Tibial nerve (tissue), 3 donors: Measurements from ENCODE around the gene FNTB.

Experiments used
- POLR2A ChIP-seq, 2 donors: fragments of 450-650 bp; IDR thresholded peaks; one replicate each; pipeline ENCODE4 v1.6.1; 2017; ENCODE audit warnings: antibody characterized with exemption in 2 of 2, mild to moderate bottlenecking in 2 of 2, moderate library complexity in 2 of 2
- TF ChIP-seq, protein P1 (sequence below), 5 experiments: fragments of 200-600 bp in 3 of 5; fragments of 450-650 bp in 2 of 5; sonication (generic) in 3 of 5; IDR thresholded peaks; one replicate each; pipeline ENCODE4 v1.5.1; 2016 to 2019; ENCODE audit warnings: antibody characterized with exemption in 5 of 5, mild to moderate bottlenecking in 3 of 5, moderate library complexity in 2 of 5

DNA sequence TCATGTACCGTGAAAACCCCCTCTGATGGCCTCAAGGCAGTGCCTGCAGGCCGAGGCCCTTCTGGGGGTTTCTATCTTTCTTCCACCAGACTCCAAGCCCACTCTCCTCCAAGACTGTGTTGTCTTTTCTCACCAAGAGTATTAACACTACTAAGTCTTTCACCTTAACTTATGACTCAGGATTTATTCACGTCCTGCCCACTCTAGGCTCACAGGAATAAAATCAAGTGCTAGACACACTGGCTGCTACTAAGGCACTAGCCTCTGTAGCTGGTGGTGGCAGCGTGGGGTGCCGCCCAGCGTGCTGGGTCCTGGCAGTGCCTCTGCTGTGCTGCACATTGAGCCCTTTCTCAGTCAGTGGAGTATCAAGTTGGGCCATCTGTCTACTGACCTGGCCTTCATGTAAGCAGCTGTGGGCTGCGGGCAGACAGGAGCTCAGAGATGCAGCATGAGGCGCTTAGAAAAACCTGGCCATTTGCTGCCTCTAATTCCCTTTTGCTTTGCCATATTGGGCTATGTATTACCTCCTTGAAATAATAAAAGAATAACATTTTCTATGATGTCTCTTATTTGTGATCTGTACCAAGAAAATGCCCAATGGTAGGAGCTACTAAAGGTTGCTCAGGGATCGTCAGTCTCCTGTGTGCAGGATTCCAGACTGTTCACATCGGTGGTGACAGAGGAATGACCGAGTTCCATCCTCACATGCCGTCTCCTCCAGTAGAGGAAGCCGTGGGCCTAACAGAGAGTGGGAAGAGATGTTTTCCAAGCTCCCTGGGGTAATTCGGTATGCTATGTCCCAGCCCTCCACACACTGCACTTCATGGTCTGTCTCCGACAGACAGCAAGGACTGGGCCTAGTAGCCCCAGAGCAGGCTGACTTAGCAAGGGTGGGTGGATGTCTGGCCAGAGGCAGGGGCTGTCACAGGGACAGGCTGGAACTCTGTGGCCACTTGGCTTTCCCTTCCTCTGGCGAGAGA is 75.7 kb downstream of the FNTB start:
- TF ChIP-seq, protein P1, sequence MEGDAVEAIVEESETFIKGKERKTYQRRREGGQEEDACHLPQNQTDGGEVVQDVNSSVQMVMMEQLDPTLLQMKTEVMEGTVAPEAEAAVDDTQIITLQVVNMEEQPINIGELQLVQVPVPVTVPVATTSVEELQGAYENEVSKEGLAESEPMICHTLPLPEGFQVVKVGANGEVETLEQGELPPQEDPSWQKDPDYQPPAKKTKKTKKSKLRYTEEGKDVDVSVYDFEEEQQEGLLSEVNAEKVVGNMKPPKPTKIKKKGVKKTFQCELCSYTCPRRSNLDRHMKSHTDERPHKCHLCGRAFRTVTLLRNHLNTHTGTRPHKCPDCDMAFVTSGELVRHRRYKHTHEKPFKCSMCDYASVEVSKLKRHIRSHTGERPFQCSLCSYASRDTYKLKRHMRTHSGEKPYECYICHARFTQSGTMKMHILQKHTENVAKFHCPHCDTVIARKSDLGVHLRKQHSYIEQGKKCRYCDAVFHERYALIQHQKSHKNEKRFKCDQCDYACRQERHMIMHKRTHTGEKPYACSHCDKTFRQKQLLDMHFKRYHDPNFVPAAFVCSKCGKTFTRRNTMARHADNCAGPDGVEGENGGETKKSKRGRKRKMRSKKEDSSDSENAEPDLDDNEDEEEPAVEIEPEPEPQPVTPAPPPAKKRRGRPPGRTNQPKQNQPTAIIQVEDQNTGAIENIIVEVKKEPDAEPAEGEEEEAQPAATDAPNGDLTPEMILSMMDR (IDR thresholded peaks at IDR 0.05): no peak
- no peak for TF ChIP-seq POLR2A (IDR thresholded peaks at IDR 0.05)
